SK-N-MC (cell line): ENCODE results near the gene CES5A.

Experiments used
- FOXP2 ChIP-seq: optimal IDR thresholded peaks from 2 replicates; pipeline ENCODE3; 2011; ENCODE audit warnings: mild to moderate bottlenecking, moderate library complexity; ENCODE audit not compliant: insufficient read depth; ENCODE audit errors: extremely low read length, control extremely low read depth
- POLR2AphosphoS5 ChIP-seq: IDR thresholded peaks from 2 replicates; pipeline ENCODE4 v1.6.1; 2012; ENCODE audit warnings: mild to moderate bottlenecking, low read depth, low read length, borderline replicate concordance

GRCh38 chr16:55868980-55869379 is 6.2 kb downstream of the CES5A start:
- TF ChIP-seq POLR2AphosphoS5, result no peak
- no peak for TF ChIP-seq FOXP2
